Neutrophil (primary cell): ENCODE data around the gene ST6GALNAC1.

Source experiments
- H3K27ac ChIP-seq: fragments of 200-600 bp; sonication (generic); 2 replicates; pipeline ENCODE4 v1.5.1; 2016; ENCODE audit warnings: mild to moderate bottlenecking, moderate library complexity
- H3K27me3 ChIP-seq: fragments of 200-600 bp; sonication (generic); 2 replicates; pipeline ENCODE4 v1.6.0; 2016; ENCODE audit warnings: mild to moderate bottlenecking
- H3K36me3 ChIP-seq: fragments of 200-600 bp; sonication (generic); 2 replicates; pipeline ENCODE4 v1.5.1; 2017
- H3K4me1 ChIP-seq, 2 experiments: fragments of 200-600 bp in 1 of 2; sonication (generic) in 1 of 2; 1 replicate in 1 of 2; 2 replicates in 1 of 2; pipeline versions ENCODE4 v1.5.1 to v1.6.1; 2013 to 2016; ENCODE audit warnings: low read depth in 1 of 2, low read length in 1 of 2, mild to moderate bottlenecking in 1 of 2, moderate library complexity in 1 of 2; ENCODE audit not compliant: control insufficient read depth in 1 of 2, insufficient read depth in 1 of 2
- H3K4me3 ChIP-seq, 2 experiments: fragments of 200-600 bp in 1 of 2; sonication (generic) in 1 of 2; 1 replicate in 1 of 2; 2 replicates in 1 of 2; pipeline ENCODE4 v1.5.1; 2013 to 2016; ENCODE audit warnings: low read depth in 1 of 2, low read length in 1 of 2, mild to moderate bottlenecking in 1 of 2, moderate library complexity in 1 of 2
- H3K9me3 ChIP-seq: fragments of 200-600 bp; sonication (generic); 2 replicates; pipeline ENCODE4 v1.5.1; 2016
- CTCF ChIP-seq: fragments of 200-600 bp; sonication (generic); IDR thresholded peaks from 2 replicates; pipeline ENCODE4 v1.5.1; 2016; ENCODE audit warnings: antibody characterized with exemption

The ST6GALNAC1 gene

GRCh38 chr17:76687298-76688164 lies 44.0 kb upstream of the ST6GALNAC1 start:
- TF ChIP-seq CTCF: no peak
- Histone ChIP-seq H3K36me3 (no peaks in the 10 kb centered on the region), H3K27ac (no peak overlapping the region), H3K4me1 (no peaks in the 10 kb centered on the region), H3K27me3 (no peaks in the 10 kb centered on the region), H3K4me3 (no peak overlapping the region), H3K9me3 (no peaks in the 10 kb centered on the region)

- Histone ChIP-seq H3K9me3 (no peaks in the 10 kb centered on the region), H3K27ac (no peak overlapping the region), H3K27me3 (no peaks in the 10 kb centered on the region), H3K36me3 (no peaks in the 10 kb centered on the region), H3K4me3 (no peak overlapping the region), H3K4me1 (no peaks in the 10 kb centered on the region)
- no peak for TF ChIP-seq CTCF
These were observed 43.2 kb upstream of the ST6GALNAC1 start for GRCh38 chr17:76686538-76687297.

- Histone ChIP-seq H3K36me3 (no peaks in the 10 kb centered on the region), H3K27ac (no peak overlapping the region), H3K9me3 (no peaks in the 10 kb centered on the region), H3K27me3 (no peaks in the 10 kb centered on the region), H3K4me3 (no peak overlapping the region), H3K4me1 (no peaks in the 10 kb centered on the region)
- no peak for TF ChIP-seq CTCF
These were observed 42.3 kb upstream of the ST6GALNAC1 start for GRCh38 chr17:76685846-76686245.

DNA sequence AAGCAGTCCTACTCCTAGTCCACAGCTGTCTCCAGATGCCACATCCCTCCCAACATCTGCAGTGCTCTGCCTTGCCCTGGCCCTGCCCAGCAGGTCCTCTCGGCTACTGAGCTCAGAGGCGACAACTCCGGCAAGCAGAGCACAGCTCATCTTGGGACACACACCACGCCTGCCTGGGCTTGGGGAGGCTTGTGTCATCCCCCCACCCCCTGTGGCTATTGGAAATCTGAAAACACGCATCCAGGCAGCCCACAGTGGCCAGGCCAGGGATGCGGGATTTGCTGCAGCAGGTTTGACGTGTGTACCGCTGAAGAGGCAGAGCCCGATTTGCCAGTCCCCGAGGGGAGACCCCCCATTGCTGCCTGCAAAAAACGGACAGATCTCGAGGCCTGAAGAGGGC lies 41.8 kb upstream of the ST6GALNAC1 start:
- H3K36me3 ChIP-seq: no peaks in the 10 kb centered on the region

GRCh38 chr17:76684756-76685155 lies 41.2 kb upstream of the ST6GALNAC1 start:
- Histone ChIP-seq H3K4me1 (no peaks in the 10 kb centered on the region), H3K27me3 (no peaks in the 10 kb centered on the region), H3K27ac (no peak overlapping the region), H3K36me3 (no peaks in the 10 kb centered on the region), H3K9me3 (no peaks in the 10 kb centered on the region), H3K4me3 (no peak overlapping the region)
- no peak for TF ChIP-seq CTCF

More for the DNA sequence above, 41.8 kb upstream of the ST6GALNAC1 start:
- Histone ChIP-seq H3K9me3 (no peaks in the 10 kb centered on the region), H3K4me1 (no peaks in the 10 kb centered on the region), H3K27me3 (no peaks in the 10 kb centered on the region), H3K4me3 (no peak overlapping the region), H3K27ac (no peak overlapping the region)
- no peak for TF ChIP-seq CTCF
